ENCODE data around the gene RAP1GDS1.
"Not testable (repeated sequence)": the region's sequence is repeated elsewhere in the genome, so short reads cannot be mapped to it uniquely, and the experiment has no call there.

Gene RAP1GDS1

DNA sequence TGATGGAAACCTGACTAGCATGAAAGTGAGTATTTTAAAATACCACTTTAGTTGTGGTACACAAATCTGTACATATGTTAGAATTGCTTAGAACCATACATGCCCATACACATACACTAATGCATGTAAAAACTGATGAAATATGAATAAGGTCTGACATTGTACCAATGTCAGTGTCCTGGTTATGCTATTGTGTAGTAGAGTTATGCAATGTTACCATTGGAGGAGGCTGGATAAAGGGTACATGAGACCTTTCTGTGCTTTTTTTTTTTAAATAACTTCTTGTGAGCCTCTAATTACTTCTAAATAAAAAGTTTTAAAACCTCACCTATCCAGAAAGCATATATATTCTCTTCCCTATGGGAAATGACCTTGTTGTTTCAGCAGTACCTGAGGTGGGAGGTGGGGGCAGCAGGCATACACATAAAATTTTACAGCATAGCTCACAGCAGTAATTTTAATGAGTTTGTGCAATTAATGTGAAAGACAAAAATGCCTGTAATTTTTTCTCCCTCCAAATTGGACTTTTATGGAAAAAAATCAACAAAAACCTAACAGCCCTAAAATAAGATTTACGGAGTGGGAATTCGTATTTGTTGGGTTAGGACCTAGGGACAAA lies 97.6 kb downstream of the RAP1GDS1 start:
- DNase-seq, result no peak

DNA sequence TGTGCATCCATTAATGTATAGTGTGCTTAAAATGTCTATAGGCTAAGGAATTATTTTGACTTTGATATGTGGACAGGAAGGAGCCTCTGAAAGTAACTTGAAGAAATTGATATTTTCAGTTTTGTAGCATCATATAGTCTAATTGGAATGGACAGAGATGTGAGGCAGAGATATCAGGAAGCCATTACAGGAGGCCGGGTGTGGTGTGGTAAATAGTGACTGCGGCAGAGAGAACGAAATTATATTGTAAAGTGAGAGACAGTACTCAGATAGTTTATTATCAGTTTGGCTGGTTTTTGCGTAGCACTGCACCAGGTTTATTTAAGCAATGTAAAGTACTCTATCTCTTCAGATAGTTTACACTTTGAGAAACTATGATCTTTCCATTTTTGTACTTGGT lies 98.5 kb downstream of the RAP1GDS1 start:
- DNase-seq, result no peak

DNA sequence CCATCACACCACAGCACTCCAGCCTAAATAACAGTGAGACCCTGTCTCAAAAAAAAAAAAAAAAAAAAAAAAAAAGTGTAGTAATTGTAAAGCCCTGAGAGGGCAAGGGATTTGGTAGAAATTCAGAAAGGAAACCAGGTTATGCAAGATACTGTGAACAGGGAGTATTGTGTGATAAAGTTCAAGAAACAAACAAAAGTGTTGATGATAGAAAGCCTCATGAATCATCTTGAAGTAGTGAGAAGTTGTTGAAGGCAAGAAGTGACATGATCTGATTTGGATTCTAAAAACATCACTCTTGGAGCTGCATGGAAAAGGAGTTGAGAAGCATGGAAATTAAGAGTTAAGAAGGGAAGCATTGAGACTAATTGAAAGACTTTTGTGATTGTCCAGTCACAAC lies 102.2 kb downstream of the RAP1GDS1 start:
- no peak for DNase-seq

- DNase-seq, result not testable (repeated sequence)
Observed at GRCh38 chr4:98366275-98366674, 105.1 kb downstream of the RAP1GDS1 start.

- DNase-seq, result not testable (repeated sequence)
Observed at GRCh38 chr4:98368000-98368399, 106.8 kb downstream of the RAP1GDS1 start.

DNA sequence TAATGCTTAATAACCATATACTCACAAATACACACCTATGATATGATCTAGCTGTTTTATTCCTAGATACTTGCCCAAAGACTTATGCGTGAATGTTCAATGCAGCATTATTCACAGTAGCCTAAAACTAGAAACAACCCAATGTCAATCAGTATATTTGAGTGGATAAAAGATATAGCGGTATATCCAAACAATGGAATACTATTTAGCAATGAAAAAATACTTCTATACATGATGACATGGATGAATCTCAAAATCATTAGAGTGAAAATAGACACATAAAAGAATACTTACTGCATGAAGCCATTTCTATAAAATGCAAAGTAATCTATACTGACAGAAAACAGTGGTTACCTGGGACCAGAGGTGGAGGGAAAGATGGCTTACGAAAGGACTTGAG lies 108.1 kb downstream of the RAP1GDS1 start:
- no peak for DNase-seq

GRCh38 chr4:98374643-98375042 lies 113.5 kb downstream of the RAP1GDS1 start:
- DNase-seq, result no peak

- DNase-seq, result no peak
Observed at GRCh38 chr4:98377559-98377958, 116.4 kb downstream of the RAP1GDS1 start.

DNA sequence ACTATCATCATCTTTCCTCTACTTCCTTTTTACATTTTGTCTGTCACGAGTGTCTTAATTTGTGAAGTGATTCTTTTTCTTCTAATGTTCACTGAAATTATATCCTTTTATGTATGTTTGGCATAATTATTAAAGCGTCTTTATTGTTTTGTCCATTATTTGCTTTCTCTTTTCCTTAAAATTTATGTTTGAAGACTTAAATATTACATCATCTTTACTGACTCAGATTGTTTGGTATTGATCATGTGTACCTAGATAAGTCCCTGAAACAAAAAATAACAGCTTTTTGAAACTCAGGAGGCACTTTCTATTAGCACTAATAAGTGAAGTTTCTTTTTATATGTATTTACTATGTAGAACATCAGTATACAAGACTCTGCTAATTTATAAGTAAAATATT lies 120.1 kb downstream of the RAP1GDS1 start:
- no peak for DNase-seq

GRCh38 chr4:98383431-98384106 lies 122.4 kb downstream of the RAP1GDS1 start:
- no peak for DNase-seq

- no peak for DNase-seq
Observed at GRCh38 chr4:98385831-98386230, 124.6 kb downstream of the RAP1GDS1 start.

DNA sequence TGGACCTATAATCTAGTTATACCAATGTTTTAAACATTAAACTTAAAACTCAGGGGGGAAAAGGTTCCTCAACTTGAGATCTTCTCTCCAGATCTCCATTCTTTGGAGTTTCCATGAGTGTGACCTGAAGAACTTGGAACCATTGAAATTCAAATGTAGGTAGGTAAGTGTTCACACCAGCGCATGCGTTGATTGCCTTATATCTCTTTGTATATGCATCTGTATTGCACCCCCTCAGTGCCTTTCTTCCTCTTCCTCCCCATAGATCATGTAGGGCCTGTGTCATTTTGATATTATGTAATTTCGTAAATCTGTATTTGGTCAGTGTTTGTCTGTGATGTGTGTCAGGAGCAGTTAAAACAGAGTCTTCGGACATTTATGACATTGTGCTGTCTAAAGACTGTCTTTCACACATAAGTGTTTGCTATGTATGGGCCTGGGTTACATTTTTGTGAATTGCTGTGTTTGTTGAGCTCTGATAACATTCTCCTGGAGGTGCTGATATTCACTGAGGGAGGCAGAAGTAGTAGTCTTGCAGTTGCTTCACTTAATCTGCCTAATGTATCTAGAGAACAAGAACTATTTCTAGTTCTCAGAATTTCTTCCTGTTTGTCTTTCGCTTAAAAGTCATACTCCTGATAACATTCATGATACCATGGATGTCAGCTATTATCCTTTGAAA lies 126.3 kb downstream of the RAP1GDS1 start:
- DNase-seq, result no peak

DNA sequence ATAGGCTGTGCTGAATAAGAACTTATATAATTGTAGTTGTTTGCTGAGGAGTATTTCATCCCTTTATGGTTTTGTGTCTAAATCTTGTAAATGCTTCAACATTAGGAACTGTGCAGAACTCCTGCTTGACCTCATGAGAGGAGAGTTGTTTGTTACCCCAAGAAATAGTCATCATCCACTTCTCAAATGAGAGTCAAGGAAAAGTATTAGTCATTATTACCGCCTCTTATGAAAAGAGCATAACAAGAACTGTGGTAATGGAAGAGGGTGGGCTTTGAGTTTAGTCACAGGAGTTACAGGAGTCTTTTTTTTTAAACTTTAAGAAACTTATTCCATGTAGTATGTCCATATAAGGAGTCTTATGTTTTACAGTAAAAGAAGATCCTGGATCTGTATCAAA lies 132.9 kb downstream of the RAP1GDS1 start:
- DNase-seq, result no peak

DNA sequence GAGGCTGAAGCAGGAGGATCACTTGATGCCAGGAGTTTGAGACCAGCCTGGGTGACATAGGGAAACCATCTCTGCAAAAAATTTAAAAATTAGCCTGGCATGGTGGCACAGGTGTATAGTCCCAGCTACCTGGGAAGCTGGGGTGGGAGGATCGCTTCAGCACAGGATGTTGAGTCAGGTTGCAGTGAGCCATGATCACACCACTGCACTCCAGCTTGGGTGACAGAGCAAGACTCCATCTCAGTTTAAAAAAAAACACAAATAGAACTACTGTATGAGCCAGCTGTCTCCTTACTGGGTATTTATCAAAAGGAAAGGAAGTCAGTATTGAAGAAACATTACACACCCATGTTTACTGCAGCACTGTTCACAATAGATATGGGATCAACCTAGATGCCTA lies 138.7 kb downstream of the RAP1GDS1 start:
- DNase-seq, result no peak

- no peak for DNase-seq
Observed at GRCh38 chr4:98406819-98407218, 145.6 kb downstream of the RAP1GDS1 start.

GRCh38 chr4:98411731-98412130 lies 150.5 kb downstream of the RAP1GDS1 start:
- no peak for DNase-seq

GRCh38 chr4:98416844-98417243 lies 155.7 kb downstream of the RAP1GDS1 start:
- no peak for DNase-seq

DNA sequence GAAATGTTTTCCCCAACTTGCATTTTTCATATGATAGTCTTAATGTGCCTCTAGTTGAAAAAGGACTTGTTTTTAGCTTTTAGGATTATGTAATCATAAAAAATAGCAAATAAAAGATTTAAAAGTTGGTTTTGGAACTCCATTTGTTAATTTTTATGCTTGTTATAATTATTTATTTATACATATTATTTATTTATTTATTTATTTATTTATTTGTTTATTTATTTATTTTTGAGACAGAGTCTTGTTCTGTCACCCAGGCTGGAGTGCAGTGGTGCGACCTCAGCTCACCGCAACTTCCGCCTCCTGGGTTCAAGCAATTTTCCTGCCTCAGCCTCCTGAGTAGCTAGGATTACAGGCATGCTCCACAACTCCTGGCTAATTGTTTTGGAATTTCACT lies 159.0 kb downstream of the RAP1GDS1 start:
- DNase-seq, result not testable (repeated sequence)

DNA sequence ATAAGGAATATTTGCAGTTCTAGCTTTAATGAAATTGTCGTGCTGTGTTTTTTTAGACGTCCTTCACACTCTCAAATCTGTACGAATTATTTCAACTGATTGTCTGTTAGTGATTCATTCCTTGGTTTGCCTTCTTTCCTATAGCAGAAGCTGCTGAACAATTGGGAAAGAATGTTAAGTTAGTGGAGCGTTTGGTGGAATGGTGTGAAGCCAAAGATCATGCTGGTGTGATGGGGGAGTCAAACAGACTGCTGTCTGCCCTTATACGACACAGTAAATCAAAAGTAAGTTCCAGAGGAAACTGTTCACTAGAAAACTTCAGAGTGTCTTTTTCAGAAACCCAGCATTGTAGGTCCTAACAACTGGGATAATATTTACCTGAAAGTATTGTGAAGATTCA lies 159.9 kb downstream of the RAP1GDS1 start:
- no peak for DNase-seq

DNA sequence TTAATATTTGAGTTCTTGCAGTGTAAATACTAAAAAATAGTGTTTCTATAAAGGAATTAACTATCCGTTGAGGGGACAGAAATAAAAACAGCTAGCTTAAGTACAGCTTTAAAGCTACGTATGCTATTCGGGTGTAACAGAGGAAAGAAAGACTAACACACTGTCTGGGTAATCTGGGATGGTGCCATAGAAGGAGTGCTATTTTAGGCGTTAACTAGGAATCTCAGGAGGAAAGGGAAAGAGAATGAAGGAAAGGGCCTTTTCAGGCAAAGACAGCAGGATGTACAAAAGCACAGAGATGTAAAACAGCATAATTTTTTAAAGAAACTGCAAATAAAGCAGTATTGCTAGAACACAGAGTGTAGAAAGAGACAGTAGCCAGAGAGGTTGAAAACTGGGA lies 161.8 kb downstream of the RAP1GDS1 start:
- no peak for DNase-seq

DNA sequence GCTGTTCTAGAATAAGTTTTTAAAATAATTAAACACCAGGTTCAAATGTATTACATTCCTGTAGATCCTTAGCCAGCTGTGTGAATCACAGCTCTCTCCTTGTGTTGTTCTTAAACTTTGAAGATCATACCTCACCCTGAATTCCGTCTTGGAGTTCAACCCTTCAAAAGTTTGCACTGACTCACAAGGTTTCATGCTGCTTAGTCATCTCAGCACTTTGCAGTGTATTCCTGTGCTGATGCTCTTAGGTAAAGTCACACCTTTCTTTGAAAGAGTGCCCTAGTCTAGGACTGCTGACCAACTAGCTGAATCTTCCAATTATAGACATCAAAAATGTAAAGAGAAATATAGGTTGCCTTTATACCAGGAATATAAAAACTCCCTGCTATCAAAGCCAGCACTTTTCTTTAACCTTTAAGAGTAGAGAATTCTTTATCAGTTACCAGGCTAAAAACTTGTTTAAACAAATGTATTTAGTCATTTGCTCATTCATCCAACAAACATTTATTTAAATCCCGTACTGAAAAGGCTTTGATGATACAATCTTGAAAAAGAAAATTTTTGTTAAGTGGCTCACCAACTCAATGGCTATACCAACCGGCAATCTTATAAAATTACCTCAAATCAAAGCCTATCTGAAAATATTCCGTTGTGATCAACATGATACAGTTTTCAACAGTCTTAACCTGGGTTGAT lies 169.7 kb downstream of the RAP1GDS1 start:
- DNase-seq, result no peak

GRCh38 chr4:98433691-98434090 lies 172.5 kb downstream of the RAP1GDS1 start:
- DNase-seq, result no peak

DNA sequence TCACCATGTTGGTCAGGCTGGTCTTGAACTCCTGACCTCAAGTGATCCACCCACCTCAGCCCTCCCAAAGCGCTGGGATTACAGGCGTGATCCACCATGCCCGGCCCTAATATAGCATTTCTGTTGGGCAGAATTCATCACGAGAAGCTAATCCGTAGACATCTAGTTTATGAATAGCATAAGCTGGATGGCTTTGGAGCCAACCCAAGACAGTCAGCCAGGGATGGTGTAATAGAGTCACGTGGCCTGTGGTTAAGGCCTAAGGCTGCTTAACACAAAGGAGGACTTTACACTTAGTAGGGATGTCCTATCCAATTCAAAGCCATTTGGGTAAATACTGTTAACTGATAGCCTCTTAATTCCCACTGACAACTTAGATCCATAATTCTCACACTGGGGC lies 173.6 kb downstream of the RAP1GDS1 start:
- DNase-seq, result no peak

GRCh38 chr4:98444371-98444770 lies 183.2 kb downstream of the RAP1GDS1 start:
- DNase-seq, result no peak
